Measurements from ENCODE around the gene ITM2A. TPM values are rescaled to one million over a fixed set of nuclear protein-coding genes. Genes with fewer than 3 reads are reported as not detected.

The ITM2A gene
- total RNA-seq, 1 experiment from 2014 or later = 29.9 TPM

GRCh38 chrX:79409657-79410056, 42.5 kb upstream of the ITM2A start:
- Histone ChIP-seq H3K18ac (ENCODE audit: insufficient read length, low read depth, low read length) (no peak overlapping the region), H3K27me3 (ENCODE audit: insufficient read depth, low read length) (no peaks in the 10 kb centered on the region), H4K20me1 (ENCODE audit: control insufficient read depth, insufficient read depth, insufficient read length) (no peaks in the 10 kb centered on the region), H3K9ac (ENCODE audit: extremely low read depth, insufficient read length, low read length) (no peak overlapping the region), H3T11ph (ENCODE audit: low read length) (no peak overlapping the region), H3K9me3 (ENCODE audit: control insufficient read depth, low read depth, low read length) (peaks cover 5% of the 10 kb centered on the region), H3K79me1 (ENCODE audit: insufficient read depth, low read depth, low read length, poor library complexity, severe bottlenecking) (no peaks in the 10 kb centered on the region), H2AFZ (ENCODE audit: low read length) (no peak overlapping the region), H3K14ac (ENCODE audit: insufficient read depth, low read length) (no peak overlapping the region), H2AK5ac (ENCODE audit: insufficient read length, low read length) (no peak overlapping the region), H2BK12ac (ENCODE audit: insufficient read length, low read depth, low read length) (no peak overlapping the region), H2BK15ac (ENCODE audit: low read depth, low read length) (no peak overlapping the region), H3K4me1 (ENCODE audit: insufficient read depth, low read length) (no peaks in the 10 kb centered on the region), H4K91ac (ENCODE audit: insufficient read length, low read depth, low read length) (no peak overlapping the region), H2BK5ac (ENCODE audit: insufficient read length, low read length) (no peak overlapping the region), H3K79me2 (ENCODE audit: insufficient read depth, low read length) (no peaks in the 10 kb centered on the region), H3K56ac (ENCODE audit: insufficient read length, low read depth, low read length) (no peak overlapping the region), H3K27ac (ENCODE audit: insufficient read length, low read depth, low read length) (no peak overlapping the region), H4K5ac (ENCODE audit: insufficient read length, low read depth, low read length) (no peak overlapping the region), H3K23ac (ENCODE audit: insufficient read length, low read depth, low read length) (no peak overlapping the region), H4K8ac (replicated peaks; ENCODE audit: insufficient read length, low read depth, low read length) (no peak overlapping the region), H3K23me2 (ENCODE audit: insufficient read length, low read depth, low read length, poor library complexity, severe bottlenecking) (no peaks in the 10 kb centered on the region), H3K4ac (ENCODE audit: low read depth, low read length) (no peak overlapping the region), H2BK20ac (ENCODE audit: low read depth, low read length, poor library complexity, severe bottlenecking) (no peak overlapping the region), H3K4me2 (ENCODE audit: insufficient read depth, insufficient read length, low read length) (no peak overlapping the region), H2BK120ac (ENCODE audit: low read depth, low read length, poor library complexity, severe bottlenecking) (no peak overlapping the region)
- Mint-ChIP-seq H3K9me3 (peaks cover 61 to 71% of the 10 kb centered on the region in 2 experiments), H3K36me3 (ENCODE audit: insufficient read depth in 1 of 3, low read depth in 3 of 3) (peaks cover 0 to 9% (median 2%) of the 10 kb centered on the region in 3 experiments; a peak in 4 of 7 replicates), H3K4me1 (no peaks in the 10 kb centered on the region), H3K27ac (no peak overlapping the region), H3K27me3 (ENCODE audit: low read depth) (no peaks in the 10 kb centered on the region; the same call in 1 of the 2 replicates), H3K4me3 (no peak overlapping the region)
- no peak for TF ChIP-seq CTCF (conservative IDR thresholded peaks at IDR 0.05)
- DNase-seq = no peak

Measured in H9 (cell line).